Stimulated activated CD8-positive, alpha-beta memory T cell treated with anti-CD3 and anti-CD28 coated beads, Interleukin-2, amount 100 ng/mL, for 1 hour (primary cell): ENCODE results near the gene SNX20.

Source experiments
- DNase-seq, 2 donors: peaks; one replicate each; pipeline ENCODE4 v3.0.0-alpha.2; 2020; ENCODE audit warnings: low read depth in 2 of 2

SNX20 gene

DNA sequence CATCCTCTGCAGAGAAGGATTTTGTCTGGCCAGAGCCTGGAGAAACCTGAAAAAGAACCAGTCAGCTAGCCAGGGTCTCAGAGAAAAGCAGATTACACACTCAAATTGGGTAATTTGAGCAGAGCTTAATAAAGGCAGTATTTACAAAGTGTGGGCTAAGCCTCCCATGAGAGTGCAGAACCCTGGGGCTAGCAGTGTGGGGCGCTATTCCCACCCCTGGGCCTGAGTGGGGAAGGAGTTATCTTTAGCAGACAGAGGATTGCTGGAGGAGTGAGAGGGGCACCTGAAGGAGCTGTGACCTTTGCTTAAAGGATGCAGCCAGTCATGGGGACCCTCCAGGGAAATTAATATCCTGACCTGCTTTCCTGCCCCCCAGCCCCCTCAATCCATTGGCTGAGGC is 46.2 kb downstream of the SNX20 start:
- no peak for DNase-seq

DNA sequence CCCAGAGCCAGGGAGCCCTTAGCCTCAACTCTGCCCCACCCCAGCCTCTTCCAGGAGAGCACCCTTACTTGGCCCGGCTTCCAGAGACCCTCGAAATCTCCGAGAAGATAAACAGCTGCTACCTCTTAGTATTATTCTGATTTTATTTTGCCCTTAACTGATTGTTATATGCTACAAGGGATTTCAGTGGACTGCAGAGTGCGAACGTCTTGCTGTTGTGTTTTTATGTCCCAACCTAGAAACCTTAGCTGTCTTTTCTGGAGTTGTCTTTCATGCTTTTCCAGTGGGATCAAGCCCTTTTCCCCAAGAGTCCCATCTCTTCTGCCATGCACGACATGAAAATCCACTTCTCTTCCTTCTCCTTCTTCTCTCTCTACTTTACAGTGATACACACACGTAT is 47.0 kb downstream of the SNX20 start:
- no peak for DNase-seq

- DNase-seq = no peak
Observed at GRCh38 chr16:50632927-50633800, 47.9 kb downstream of the SNX20 start.

DNA sequence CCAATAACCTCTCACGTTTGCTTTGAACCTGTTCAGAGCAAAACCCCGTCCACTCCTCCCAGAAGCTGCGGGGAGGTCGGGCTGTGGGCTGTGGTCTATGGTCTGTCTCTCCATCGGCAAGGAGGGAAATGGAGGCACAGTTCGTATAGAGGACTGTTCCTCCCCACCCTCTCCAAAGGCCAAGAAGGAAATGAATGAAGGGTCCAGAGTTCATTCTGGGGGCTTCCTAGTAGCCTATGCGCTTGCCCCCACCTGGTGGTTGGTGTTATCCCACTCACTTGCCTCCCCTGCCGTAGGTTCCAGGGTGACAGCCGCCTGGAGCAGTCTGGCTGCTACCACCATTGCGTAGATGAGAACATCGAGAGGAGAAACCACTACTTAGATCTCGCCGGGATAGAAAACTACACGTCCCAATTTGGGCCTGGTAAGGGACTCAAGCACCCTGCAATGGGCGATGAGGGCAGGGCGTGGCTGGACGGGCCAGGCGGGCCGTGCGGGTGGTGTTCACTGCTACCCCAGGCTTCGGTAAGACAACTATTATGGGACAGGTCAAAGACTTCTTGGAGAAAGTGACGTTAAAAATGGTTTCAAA is 49.0 kb downstream of the SNX20 start:
- no peak for DNase-seq

DNA sequence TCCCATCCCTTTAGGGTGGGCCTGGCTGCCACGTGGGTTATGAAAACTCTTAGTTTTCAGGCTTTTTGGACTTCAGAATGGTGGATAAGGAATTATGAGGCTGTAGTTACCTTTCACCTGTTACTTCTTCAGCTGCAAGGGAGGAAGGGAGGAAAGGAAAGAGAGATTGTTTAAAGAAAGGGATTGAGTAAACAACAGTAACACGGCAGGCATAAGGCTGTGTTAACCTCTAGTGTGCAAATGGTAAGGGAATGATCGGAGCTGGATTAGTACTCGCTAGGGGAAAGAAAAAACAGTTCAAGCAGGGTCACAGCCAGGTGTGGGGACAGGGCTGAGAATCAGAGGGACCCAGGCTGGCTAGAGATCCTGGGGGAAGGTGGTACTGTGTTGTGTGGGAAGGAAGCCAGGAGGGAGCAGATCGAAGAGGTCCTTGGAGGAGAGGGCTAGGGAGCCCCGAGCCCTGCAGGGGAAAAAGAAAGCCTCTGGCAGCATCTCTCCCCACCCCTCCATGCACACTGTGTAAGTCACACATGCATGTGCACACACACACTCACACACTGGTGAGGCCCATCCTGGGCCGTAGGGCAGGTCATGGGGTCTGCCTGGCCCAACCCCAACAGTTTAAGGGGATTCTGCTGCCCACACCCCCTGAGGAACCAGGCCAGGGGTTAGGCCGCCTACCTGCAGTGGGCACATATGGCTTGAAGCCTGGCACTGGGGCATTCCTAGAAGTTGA is 49.7 kb downstream of the SNX20 start:
- DNase-seq = no peak

GRCh38 chr16:50630394-50631020 is 50.6 kb downstream of the SNX20 start:
- no peak for DNase-seq

GRCh38 chr16:50629334-50629733 is 51.8 kb downstream of the SNX20 start:
- DNase-seq = no peak

- DNase-seq = no peak
Observed at GRCh38 chr16:50628156-50628802, 52.8 kb downstream of the SNX20 start.

DNA sequence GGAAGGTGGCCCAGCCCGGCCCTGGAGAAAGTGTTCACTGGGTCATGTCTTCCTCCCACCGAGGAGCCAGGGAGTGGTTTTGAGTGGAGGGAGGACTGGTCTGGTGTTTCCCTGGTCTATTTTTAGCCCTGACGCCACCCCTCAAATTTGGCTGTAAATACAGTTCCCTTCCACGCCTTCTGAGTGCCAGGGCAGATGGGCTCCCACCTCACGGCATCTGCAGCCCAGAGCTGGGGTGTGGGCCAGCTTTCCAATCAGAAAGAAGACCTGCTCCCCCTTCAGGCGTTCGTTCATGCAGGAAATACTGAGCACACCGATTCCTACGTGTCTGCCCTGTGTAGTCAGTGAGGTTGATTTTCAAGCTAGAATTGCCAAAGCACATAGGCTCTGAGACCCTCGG is 53.7 kb downstream of the SNX20 start:
- peak; percentile 8 to 12 for DNase-seq

DNA sequence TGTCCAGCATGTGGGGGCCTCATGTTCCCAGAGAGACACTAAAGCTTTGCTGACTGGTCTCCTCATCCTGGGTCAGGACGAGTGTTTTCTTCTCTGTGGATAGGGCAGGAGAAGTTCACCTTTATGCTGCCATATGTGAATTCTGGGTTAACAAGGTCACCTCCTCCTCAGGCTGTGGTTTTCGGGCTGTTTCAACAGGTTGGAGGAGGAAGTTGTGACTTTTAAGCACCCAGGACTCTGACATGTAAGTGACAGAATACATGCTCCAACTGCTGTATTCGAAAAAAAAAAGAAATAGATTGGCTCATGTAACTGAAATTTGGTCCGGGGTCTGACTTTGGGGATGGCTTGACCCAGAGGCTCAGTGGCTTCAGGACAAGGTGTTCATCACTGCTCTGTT is 54.2 kb downstream of the SNX20 start:
- DNase-seq = no peak

DNA sequence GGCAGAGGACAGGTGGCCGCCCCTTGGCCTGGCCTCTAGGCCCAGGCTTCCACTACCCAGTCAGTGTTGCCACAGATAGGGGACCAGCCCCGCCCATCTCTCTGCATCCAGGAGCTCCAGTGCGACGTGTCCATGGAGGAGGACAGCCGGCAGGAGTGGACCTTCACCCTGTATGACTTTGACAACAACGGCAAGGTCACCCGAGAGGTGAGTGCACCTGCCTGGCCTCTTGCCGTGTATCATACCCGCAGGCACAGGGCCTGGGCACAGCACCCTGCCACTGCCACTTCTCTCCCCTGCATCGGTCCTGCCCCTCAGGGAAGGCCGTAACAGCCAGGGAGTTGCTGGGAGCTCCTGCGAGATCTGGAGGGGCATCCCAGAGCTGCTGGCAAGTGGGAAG is 55.7 kb downstream of the SNX20 start:
- no peak for DNase-seq

GRCh38 chr16:50624449-50624970 is 56.6 kb downstream of the SNX20 start:
- no peak for DNase-seq

DNA sequence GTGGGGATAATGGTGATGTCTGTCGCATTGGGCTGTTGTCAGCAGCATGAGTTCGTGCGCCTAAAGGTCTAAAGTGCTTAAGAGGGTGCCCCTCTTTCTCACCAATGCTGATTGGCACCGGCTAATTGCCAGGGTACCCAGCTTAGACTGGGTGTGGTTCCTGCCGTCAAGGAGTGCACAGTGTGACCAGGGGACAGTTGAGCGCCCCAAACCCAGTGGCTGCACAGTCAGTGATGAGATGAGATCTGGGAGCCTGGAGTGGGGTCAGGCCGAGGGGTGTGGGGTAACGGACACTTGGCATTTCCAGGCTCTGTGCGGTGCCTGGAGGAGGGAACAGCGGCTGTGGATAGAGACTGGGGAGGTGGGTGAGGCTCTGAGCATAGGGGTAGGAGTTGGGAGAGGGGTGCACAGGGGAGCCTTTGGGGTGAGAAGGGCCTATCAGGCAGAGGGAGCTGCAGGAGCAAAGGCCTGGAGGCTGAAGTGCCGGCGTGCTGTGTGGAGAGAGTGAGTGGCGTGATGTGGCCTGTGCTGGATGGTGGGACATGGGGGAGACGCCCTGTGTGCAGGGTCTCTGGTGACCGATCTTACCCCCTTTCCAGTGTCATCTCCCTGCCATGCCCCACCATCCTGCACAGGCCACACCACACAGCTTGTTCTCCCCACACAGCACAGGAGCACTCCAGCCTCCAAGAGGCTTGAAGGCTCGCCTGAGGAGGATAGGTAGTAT is 58.3 kb downstream of the SNX20 start:
- DNase-seq = no peak

- DNase-seq = no peak
Observed at GRCh38 chr16:50622029-50622428, 59.1 kb downstream of the SNX20 start.
